WTC11 (cell line): ENCODE measurements around the gene CYP19A1. TPM values are rescaled to one million over a fixed set of nuclear protein-coding genes. Genes with fewer than 3 reads are reported as not detected.

Source experiments
- ATAC-seq: fragments of 200-7000 bp; cut with Tn5 transposase; 2 replicates; pipeline ENCODE4 v1.10.0; 2021; ENCODE audit warnings: mild to moderate bottlenecking, moderate library complexity
- CTCF ChIA-PET: fragments of 300-600 bp; sonication (Branson Sonifier 250); formaldehyde crosslinking; loops from one replicate; lab custom pipeline; 2021; ENCODE audit warnings: antibody characterized with exemption; lab: Charles Lee
- POLR2A ChIA-PET: fragments of 350-600 bp; sonication (Branson Sonifier 250); formaldehyde crosslinking; loops from one replicate; lab custom pipeline; 2021; ENCODE audit warnings: antibody characterized with exemption; lab: Charles Lee
- DNase-seq: peaks from one replicate; pipeline ENCODE4 v3.0.0; 2021; ENCODE audit warnings: low spot score
- H3K27ac Mint-ChIP-seq: 2 replicates; pipeline ENCODE4 v1.8.0; 2021; ENCODE audit warnings: mixed read lengths
- H3K27me3 Mint-ChIP-seq: 2 replicates; pipeline ENCODE4 v1.8.0; 2021; ENCODE audit warnings: low read depth, mild to moderate bottlenecking, moderate library complexity, mixed read lengths
- H3K36me3 Mint-ChIP-seq: 2 replicates; pipeline ENCODE4 v1.8.0; 2021; ENCODE audit warnings: mixed read lengths
- H3K4me1 Mint-ChIP-seq: 2 replicates; pipeline ENCODE4 v1.8.0; 2022; ENCODE audit warnings: mixed read lengths
- H3K4me3 Mint-ChIP-seq: 2 replicates; pipeline ENCODE4 v1.8.0; 2021; ENCODE audit warnings: mild to moderate bottlenecking, moderate library complexity, mixed read lengths
- H3K9me3 Mint-ChIP-seq: 2 replicates; pipeline ENCODE4 v1.8.0; 2021; ENCODE audit warnings: mixed read lengths
- ATF1 ChIP-seq: sonication (generic); formaldehyde crosslinking; IDR thresholded peaks from 2 replicates; pipeline ENCODE4 v1.8.1; 2023; ENCODE audit warnings: mild to moderate bottlenecking, moderate library complexity, missing genetic modification reagents
- CREB1 ChIP-seq: sonication (generic); formaldehyde crosslinking; IDR thresholded peaks from 2 replicates; pipeline ENCODE4 v1.8.0; 2023; ENCODE audit warnings: mild to moderate bottlenecking, missing genetic modification reagents
- GRHL2 ChIP-seq: fragments of 250-450 bp; sonication (Bioruptor Pico); IDR thresholded peaks from 2 replicates; pipeline ENCODE4 v1.8.0; 2022; ENCODE audit warnings: mild to moderate bottlenecking, moderate library complexity; ENCODE audit not compliant: insufficient replicate concordance, severe bottlenecking
- MXD4 ChIP-seq: fragments of 250-450 bp; sonication (Bioruptor Pico); IDR thresholded peaks from 2 replicates; pipeline ENCODE4 v1.8.0; 2021; ENCODE audit warnings: mild to moderate bottlenecking, moderate library complexity, borderline replicate concordance
- MYBL2 ChIP-seq: sonication (generic); formaldehyde crosslinking; IDR thresholded peaks from 2 replicates; pipeline ENCODE4 v1.8.1; 2023; ENCODE audit warnings: mild to moderate bottlenecking, moderate library complexity, missing genetic modification reagents
- NFYB ChIP-seq: sonication (generic); formaldehyde crosslinking; conservative IDR thresholded peaks from 2 replicates; pipeline ENCODE4 v1.8.0; 2022; ENCODE audit warnings: low read depth, missing genetic modification reagents
- OVOL2 ChIP-seq: fragments of 250-450 bp; sonication (Bioruptor Pico); IDR thresholded peaks from 2 replicates; pipeline ENCODE4 v1.9.0; 2021; ENCODE audit warnings: mild to moderate bottlenecking, borderline replicate concordance
- SMAD4 ChIP-seq: sonication (generic); formaldehyde crosslinking; IDR thresholded peaks from 2 replicates; pipeline ENCODE4 v1.8.0; 2022; ENCODE audit warnings: mild to moderate bottlenecking, missing genetic modification reagents
- SP1 ChIP-seq: sonication (generic); formaldehyde crosslinking; conservative IDR thresholded peaks from 2 replicates; pipeline ENCODE4 v1.8.1; 2022; ENCODE audit warnings: missing genetic modification reagents
- ZBTB21 ChIP-seq: sonication (generic); formaldehyde crosslinking; IDR thresholded peaks from 2 replicates; pipeline ENCODE4 v1.8.1; 2023; ENCODE audit warnings: mild to moderate bottlenecking, missing genetic modification reagents, borderline replicate concordance
- total RNA-seq: library from RNA; stranded (reverse); gene quantifications from 3 replicates; pipeline ENCODE4 v1.2.3, GENCODE V29; 2021
- TF ChIP-seq, protein P1 (sequence below): sonication (generic); formaldehyde crosslinking; IDR thresholded peaks from 2 replicates; pipeline ENCODE4 v1.8.0; 2022; ENCODE audit warnings: mild to moderate bottlenecking, missing genetic modification reagents
- TF ChIP-seq, protein P2 (sequence below): sonication (generic); formaldehyde crosslinking; IDR thresholded peaks from 2 replicates; pipeline ENCODE4 v1.8.1; 2022; ENCODE audit warnings: low read depth, missing genetic modification reagents, borderline replicate concordance
- TF ChIP-seq, protein P3 (sequence below): sonication (generic); formaldehyde crosslinking; conservative IDR thresholded peaks from 2 replicates; pipeline ENCODE4 v1.8.1; 2023; ENCODE audit warnings: mild to moderate bottlenecking, low read depth, missing genetic modification reagents, moderate library complexity
- TF ChIP-seq, protein P4 (sequence below): sonication (generic); formaldehyde crosslinking; IDR thresholded peaks from 2 replicates; pipeline ENCODE4 v1.8.1; 2023; ENCODE audit warnings: mild to moderate bottlenecking, missing genetic modification reagents, moderate library complexity
- TF ChIP-seq, protein P5 (sequence below): sonication (generic); formaldehyde crosslinking; IDR thresholded peaks from 2 replicates; pipeline ENCODE4 v1.8.0; 2023; ENCODE audit warnings: missing genetic modification reagents, mild to moderate bottlenecking, borderline replicate concordance
- TF ChIP-seq, protein P6 (sequence below): sonication (generic); formaldehyde crosslinking; IDR thresholded peaks from 2 replicates; pipeline ENCODE4 v1.8.1; 2023; ENCODE audit warnings: mild to moderate bottlenecking, missing genetic modification reagents
- TF ChIP-seq, protein P7 (sequence below): sonication (generic); formaldehyde crosslinking; IDR thresholded peaks from 2 replicates; pipeline ENCODE4 v1.8.1; 2023; ENCODE audit warnings: mild to moderate bottlenecking, missing genetic modification reagents, moderate library complexity
- TF ChIP-seq, protein P8 (sequence below): fragments of 250-450 bp; sonication (Bioruptor Pico); IDR thresholded peaks from 2 replicates; pipeline ENCODE4 v1.8.0; 2021; ENCODE audit warnings: mild to moderate bottlenecking

Gene CYP19A1
- total RNA-seq, 1 experiment from 2014 or later = not detected

DNA sequence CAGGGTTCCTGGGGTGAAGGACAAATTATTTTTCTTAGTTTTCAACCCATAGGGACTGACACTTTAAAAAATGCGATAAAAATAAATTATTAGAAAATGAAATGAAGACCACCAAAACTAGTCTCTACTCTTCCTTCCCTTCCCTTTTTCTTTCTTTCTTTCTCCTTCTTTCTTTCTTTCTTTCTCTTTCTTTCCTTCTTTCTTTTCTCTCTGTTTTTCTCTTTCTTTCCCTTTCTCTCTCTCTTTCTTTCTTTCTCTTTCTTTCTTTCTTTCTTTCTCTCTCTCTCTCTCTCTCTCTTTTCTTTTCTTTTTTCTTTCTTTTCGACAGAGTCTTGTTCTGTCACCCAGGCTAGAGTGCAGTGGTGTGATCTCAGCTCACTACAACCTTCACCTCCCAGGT lies 144.4 kb downstream of the CYP19A1 start:
- ChIA-PET POLR2A (no interaction called here), CTCF (interaction anchor here (0.7 to 3.0 kb wide), 10 partner anchors 9 to 187 kb away, joined by 3 to 103 read pairs (median 13); no protein-coding TSS in a partner anchor)
- no peak for DNase-seq
- TF ChIP-seq SP1 = no peak
- TF ChIP-seq, protein P1, sequence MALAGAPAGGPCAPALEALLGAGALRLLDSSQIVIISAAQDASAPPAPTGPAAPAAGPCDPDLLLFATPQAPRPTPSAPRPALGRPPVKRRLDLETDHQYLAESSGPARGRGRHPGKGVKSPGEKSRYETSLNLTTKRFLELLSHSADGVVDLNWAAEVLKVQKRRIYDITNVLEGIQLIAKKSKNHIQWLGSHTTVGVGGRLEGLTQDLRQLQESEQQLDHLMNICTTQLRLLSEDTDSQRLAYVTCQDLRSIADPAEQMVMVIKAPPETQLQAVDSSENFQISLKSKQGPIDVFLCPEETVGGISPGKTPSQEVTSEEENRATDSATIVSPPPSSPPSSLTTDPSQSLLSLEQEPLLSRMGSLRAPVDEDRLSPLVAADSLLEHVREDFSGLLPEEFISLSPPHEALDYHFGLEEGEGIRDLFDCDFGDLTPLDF (CRISPR knock-in tag) = no peak
- TF ChIP-seq, protein P2, sequence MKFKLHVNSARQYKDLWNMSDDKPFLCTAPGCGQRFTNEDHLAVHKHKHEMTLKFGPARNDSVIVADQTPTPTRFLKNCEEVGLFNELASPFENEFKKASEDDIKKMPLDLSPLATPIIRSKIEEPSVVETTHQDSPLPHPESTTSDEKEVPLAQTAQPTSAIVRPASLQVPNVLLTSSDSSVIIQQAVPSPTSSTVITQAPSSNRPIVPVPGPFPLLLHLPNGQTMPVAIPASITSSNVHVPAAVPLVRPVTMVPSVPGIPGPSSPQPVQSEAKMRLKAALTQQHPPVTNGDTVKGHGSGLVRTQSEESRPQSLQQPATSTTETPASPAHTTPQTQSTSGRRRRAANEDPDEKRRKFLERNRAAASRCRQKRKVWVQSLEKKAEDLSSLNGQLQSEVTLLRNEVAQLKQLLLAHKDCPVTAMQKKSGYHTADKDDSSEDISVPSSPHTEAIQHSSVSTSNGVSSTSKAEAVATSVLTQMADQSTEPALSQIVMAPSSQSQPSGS (CRISPR knock-in tag) = no peak
- no peak for TF ChIP-seq SMAD4
- TF ChIP-seq, protein P3, sequence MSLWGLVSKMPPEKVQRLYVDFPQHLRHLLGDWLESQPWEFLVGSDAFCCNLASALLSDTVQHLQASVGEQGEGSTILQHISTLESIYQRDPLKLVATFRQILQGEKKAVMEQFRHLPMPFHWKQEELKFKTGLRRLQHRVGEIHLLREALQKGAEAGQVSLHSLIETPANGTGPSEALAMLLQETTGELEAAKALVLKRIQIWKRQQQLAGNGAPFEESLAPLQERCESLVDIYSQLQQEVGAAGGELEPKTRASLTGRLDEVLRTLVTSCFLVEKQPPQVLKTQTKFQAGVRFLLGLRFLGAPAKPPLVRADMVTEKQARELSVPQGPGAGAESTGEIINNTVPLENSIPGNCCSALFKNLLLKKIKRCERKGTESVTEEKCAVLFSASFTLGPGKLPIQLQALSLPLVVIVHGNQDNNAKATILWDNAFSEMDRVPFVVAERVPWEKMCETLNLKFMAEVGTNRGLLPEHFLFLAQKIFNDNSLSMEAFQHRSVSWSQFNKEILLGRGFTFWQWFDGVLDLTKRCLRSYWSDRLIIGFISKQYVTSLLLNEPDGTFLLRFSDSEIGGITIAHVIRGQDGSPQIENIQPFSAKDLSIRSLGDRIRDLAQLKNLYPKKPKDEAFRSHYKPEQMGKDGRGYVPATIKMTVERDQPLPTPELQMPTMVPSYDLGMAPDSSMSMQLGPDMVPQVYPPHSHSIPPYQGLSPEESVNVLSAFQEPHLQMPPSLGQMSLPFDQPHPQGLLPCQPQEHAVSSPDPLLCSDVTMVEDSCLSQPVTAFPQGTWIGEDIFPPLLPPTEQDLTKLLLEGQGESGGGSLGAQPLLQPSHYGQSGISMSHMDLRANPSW (CRISPR knock-in tag) = no peak
- no peak for TF ChIP-seq MYBL2
- TF ChIP-seq, protein P4, sequence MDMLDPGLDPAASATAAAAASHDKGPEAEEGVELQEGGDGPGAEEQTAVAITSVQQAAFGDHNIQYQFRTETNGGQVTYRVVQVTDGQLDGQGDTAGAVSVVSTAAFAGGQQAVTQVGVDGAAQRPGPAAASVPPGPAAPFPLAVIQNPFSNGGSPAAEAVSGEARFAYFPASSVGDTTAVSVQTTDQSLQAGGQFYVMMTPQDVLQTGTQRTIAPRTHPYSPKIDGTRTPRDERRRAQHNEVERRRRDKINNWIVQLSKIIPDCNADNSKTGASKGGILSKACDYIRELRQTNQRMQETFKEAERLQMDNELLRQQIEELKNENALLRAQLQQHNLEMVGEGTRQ (CRISPR knock-in tag) = no peak
- TF ChIP-seq, protein P5, sequence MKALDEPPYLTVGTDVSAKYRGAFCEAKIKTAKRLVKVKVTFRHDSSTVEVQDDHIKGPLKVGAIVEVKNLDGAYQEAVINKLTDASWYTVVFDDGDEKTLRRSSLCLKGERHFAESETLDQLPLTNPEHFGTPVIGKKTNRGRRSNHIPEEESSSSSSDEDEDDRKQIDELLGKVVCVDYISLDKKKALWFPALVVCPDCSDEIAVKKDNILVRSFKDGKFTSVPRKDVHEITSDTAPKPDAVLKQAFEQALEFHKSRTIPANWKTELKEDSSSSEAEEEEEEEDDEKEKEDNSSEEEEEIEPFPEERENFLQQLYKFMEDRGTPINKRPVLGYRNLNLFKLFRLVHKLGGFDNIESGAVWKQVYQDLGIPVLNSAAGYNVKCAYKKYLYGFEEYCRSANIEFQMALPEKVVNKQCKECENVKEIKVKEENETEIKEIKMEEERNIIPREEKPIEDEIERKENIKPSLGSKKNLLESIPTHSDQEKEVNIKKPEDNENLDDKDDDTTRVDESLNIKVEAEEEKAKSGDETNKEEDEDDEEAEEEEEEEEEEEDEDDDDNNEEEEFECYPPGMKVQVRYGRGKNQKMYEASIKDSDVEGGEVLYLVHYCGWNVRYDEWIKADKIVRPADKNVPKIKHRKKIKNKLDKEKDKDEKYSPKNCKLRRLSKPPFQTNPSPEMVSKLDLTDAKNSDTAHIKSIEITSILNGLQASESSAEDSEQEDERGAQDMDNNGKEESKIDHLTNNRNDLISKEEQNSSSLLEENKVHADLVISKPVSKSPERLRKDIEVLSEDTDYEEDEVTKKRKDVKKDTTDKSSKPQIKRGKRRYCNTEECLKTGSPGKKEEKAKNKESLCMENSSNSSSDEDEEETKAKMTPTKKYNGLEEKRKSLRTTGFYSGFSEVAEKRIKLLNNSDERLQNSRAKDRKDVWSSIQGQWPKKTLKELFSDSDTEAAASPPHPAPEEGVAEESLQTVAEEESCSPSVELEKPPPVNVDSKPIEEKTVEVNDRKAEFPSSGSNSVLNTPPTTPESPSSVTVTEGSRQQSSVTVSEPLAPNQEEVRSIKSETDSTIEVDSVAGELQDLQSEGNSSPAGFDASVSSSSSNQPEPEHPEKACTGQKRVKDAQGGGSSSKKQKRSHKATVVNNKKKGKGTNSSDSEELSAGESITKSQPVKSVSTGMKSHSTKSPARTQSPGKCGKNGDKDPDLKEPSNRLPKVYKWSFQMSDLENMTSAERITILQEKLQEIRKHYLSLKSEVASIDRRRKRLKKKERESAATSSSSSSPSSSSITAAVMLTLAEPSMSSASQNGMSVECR = no peak
- TF ChIP-seq, protein P6, sequence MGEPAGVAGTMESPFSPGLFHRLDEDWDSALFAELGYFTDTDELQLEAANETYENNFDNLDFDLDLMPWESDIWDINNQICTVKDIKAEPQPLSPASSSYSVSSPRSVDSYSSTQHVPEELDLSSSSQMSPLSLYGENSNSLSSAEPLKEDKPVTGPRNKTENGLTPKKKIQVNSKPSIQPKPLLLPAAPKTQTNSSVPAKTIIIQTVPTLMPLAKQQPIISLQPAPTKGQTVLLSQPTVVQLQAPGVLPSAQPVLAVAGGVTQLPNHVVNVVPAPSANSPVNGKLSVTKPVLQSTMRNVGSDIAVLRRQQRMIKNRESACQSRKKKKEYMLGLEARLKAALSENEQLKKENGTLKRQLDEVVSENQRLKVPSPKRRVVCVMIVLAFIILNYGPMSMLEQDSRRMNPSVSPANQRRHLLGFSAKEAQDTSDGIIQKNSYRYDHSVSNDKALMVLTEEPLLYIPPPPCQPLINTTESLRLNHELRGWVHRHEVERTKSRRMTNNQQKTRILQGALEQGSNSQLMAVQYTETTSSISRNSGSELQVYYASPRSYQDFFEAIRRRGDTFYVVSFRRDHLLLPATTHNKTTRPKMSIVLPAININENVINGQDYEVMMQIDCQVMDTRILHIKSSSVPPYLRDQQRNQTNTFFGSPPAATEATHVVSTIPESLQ = no peak
- no peak for TF ChIP-seq OVOL2
- no peak for TF ChIP-seq MXD4 (CRISPR knock-in tag)
- no peak for TF ChIP-seq NFYB (CRISPR knock-in tag)
- ATAC-seq = no peak
- H3K27ac Mint-ChIP-seq = no peak overlapping the region
- no peaks in the 10 kb centered on the region; the same call in 1 of the 2 replicates for H3K27me3 Mint-ChIP-seq
- H3K9me3 Mint-ChIP-seq = no peaks in the 10 kb centered on the region
- no peaks in the 10 kb centered on the region for H3K36me3 Mint-ChIP-seq
- H3K4me3 Mint-ChIP-seq = no peak overlapping the region
- H3K4me1 Mint-ChIP-seq = peaks cover 20% of the 10 kb centered on the region

DNA sequence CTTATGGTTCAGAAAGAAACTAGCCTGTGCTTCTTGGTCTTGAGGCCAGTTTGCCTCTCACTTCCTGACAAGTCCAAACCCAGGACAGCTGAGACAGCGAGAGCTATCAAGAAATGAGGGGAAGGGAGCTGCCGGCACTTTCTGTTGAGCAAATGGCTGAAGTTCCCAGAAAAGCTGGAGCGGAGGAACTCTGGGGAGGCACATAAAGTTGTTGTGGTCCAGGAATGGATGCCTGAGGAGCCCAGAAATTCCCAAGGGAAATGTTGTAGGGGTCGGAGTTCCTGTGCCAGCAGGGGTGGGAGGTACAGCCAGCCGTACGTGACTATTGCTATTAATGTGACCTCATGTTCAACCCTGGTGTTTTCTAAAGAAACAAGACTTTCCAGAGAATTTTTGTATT lies 144.9 kb downstream of the CYP19A1 start:
- CTCF ChIA-PET = interaction anchor here (0.7 to 3.0 kb wide), 20 partner anchors 9 to 310 kb away, joined by 3 to 103 read pairs (median 6); partner anchors contain the start of gene GLDN
- no peak for ATAC-seq
- peaks cover 20% of the 10 kb centered on the region for H3K4me1 Mint-ChIP-seq

More for the DNA sequence above, 144.9 kb downstream of the CYP19A1 start:
- Mint-ChIP-seq H3K27me3 (no peaks in the 10 kb centered on the region; the same call in 1 of the 2 replicates), H3K9me3 (no peaks in the 10 kb centered on the region), H3K27ac (no peak overlapping the region), H3K36me3 (no peaks in the 10 kb centered on the region), H3K4me3 (no peak overlapping the region)
- DNase-seq = no peak
- POLR2A ChIA-PET = no interaction called here
- TF ChIP-seq, protein P7, sequence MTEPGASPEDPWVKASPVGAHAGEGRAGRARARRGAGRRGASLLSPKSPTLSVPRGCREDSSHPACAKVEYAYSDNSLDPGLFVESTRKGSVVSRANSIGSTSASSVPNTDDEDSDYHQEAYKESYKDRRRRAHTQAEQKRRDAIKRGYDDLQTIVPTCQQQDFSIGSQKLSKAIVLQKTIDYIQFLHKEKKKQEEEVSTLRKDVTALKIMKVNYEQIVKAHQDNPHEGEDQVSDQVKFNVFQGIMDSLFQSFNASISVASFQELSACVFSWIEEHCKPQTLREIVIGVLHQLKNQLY = no peak
- TF ChIP-seq CREB1 (CRISPR knock-in tag) (no peak), ZBTB21 (CRISPR knock-in tag) (no peak), ATF1 (no peak), GRHL2 (CRISPR knock-in tag) (no peak)
- TF ChIP-seq, protein P8, sequence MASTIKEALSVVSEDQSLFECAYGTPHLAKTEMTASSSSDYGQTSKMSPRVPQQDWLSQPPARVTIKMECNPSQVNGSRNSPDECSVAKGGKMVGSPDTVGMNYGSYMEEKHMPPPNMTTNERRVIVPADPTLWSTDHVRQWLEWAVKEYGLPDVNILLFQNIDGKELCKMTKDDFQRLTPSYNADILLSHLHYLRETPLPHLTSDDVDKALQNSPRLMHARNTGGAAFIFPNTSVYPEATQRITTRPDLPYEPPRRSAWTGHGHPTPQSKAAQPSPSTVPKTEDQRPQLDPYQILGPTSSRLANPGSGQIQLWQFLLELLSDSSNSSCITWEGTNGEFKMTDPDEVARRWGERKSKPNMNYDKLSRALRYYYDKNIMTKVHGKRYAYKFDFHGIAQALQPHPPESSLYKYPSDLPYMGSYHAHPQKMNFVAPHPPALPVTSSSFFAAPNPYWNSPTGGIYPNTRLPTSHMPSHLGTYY (CRISPR knock-in tag) = no peak
